Activated CD8-positive, alpha-beta memory T cell treated with anti-CD3 and anti-CD28 coated beads for 4 hours (primary cell): Measurements from ENCODE around the gene NELFCD.
"Not testable (repeated sequence)": the region's sequence is repeated elsewhere in the genome, so short reads cannot be mapped to it uniquely, and the experiment has no call there.

Experiments used
- DNase-seq, 2 donors: peaks; one replicate each; pipeline ENCODE4 v3.0.0-alpha.2; 2020; ENCODE audit warnings: low read depth in 2 of 2

NELFCD gene

DNA sequence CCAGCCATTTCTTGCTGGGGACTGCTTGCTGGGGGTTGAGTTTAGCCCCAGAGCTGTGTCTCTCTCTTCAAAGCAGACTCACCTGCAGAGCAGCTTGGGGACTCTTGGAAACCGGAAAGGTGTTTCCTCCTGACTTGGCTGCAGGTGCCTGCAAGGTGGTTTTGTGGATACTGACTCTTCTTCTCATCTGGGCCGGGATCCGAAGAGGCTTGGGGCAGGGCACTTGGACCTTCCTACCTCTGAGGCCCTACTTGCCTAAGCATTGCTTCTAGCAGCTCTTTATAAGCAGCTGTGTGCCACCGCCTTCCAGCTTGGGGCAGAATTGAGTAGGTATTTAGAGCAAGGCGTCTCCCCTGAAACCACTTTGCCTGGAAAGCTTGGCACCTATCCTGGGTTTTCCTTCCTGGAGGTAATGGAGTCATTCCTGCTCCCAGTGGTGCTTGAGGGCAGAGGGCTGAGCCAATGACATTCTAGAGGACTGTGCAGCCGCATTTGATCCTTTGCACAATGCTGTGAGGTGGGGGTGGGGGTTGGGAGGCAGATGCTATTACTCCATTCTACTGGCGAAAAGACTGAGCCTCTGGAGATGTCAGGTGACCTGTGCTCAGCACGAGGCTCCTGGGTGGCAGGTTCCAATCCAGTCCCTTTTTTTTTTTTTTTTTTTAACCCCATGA, 29.4 kb downstream of the NELFCD start:
- DNase-seq = no peak

DNA sequence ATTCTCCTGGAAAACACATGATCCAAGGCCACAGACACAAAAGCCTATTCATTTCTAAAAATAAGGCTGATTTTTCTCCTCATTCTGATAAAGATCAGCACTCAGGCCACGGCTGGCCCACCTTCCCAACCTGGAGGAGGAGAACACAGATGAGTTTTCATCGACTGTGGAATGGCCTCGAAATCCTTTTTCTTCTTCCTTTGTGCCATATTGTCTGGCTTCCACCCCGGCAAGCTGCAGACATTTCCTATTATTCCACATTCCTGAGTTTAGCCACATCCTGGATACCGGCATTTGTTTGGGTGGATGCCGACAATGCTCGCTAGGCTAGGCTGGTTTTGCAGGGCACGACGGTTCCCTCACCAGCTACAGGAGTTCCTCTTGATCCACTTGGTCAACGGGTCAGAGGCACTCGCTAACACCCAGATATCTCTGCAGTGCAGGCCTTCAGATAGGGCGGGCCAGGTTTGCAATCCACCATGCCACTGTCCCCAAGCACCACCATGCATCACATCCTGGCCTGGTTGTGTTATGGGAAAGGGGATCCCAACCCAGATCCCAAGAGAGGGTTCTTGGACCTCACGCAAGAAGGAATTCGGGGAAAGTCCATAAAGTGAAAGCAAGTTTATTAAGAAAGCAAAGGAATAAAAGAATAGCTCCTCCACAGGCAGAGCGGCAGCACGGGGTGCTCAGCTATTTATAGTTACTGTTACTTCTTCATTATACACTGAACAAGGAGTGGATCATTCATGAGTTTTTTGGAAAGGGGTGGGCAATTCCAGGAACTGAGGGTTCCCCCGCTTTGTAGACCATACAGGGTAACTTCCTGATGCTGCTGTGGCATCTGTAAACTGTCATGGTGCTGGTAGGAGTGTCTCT, 30.2 kb downstream of the NELFCD start:
- DNase-seq = no peak

DNA sequence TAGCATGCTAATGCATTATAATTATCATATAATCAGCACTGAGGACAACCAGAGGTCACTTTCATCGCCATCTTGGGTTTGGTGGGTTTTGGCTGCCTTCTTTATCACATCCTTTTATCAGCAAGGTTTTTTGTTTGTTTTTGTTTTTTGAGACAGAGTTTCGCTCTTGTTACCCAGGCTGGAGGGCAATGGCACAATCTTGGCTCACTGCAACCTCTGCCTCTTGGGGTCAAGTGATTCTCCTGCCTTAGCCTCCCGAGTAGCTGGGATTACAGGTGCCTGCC, 30.8 kb downstream of the NELFCD start:
- DNase-seq = not testable (repeated sequence)

DNA sequence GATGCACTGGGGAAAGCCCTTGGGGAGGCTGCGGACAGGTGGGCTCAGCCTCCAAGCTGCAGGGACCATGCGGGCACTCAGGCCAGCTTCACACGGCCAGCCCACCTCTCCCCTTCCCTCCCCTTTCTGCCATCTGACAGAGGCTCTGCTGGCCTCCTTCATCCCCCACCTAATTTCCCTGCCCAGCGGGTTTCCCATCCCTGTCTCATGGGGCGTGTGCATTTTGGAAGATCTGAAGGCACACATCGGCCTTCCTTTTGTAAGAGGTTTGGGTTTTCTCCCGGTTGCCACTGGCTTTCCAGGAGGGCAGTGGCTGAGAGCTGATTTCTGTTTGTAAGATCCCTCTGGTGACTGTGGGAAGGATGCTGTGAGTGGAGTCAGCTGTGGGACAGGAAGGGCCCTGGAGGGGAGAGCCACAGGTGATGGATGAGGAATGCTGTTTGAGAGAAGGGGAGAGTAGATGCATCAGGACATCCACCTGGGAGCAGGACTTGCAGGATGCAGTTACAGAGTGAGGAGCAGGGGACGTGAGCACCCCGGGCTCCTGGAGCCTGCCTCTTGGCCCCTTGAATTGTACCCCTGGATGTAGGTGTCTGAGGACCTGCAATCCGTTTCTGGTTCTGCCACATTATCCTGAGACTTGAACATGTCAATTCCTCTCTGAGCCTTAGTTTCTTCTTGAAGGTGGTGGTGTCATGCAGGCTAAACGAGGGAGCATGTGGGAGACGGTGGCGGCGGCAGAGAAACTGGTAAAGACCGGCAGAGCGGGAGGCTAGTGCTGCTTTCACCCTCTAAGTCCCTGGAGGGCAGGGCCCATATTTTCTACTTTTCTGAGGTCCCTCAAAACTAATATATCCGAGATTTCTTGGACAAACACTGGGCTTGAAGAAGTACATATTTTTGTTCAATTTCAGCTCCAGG, 32.2 kb downstream of the NELFCD start:
- no peak for DNase-seq

DNA sequence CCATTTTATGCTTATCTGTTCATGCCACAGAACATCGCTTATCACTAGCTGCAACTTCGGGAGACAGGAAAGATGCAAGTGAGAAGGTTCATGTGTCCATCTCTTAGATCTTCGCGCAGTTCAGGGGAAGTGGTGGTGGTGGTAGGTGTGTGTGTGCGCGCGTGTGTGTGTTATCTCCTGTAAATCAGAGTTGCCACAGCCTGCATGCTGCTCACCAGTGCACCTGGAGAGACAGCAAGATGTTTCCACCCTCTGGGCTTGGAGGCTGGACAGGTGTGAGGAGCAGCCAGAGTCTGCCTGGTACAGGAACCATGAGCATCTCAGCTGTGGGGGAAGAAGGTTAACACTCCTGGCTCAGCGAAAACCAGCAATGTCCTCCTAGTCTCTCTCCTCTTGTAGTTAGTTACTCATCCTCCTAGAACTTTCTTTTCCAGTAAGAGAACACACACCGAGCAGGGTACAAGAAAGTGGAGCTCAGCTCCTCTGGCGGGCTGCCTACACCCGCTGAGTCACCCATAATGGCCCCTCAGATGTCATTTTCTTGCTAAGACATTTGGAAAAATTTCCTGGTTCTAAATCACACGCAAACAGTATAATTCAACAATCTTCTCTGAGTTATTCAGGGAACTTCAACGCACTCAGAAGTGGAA, 33.0 kb downstream of the NELFCD start:
- no peak for DNase-seq

DNA sequence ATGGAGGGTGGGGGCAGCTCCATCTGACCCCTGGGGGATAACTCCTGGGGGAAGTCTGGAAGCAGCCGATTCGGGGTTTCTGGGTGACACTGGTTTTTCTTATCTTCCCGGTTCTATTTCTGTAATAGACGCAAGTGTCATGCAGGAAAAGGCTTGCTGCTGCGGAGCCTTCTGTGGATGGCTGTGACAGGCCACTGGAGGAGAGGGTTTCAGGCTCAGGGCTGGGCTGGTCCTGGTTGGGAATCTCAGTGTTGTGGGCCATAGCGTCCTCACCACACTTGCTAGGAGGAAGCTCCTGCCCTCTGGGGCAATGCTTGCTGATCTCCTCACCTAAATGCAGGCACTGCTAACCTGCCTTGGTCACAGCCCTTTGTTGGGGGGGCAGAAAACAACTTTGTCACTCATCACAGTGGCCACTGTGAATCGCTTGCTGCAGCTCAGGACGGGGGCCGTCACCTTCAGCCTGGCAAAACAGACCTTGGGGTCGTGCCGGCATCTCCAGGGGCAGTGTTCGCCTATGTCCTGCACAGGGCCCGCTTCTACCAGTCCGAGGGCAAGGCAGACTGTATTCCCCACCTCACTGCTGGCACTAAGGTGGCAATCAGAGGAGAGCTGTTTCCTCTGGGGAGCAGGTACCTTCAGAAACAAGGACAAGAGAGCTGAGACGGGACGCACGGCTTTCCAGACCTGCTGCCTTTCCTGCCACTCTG, 33.8 kb downstream of the NELFCD start:
- no peak for DNase-seq

DNA sequence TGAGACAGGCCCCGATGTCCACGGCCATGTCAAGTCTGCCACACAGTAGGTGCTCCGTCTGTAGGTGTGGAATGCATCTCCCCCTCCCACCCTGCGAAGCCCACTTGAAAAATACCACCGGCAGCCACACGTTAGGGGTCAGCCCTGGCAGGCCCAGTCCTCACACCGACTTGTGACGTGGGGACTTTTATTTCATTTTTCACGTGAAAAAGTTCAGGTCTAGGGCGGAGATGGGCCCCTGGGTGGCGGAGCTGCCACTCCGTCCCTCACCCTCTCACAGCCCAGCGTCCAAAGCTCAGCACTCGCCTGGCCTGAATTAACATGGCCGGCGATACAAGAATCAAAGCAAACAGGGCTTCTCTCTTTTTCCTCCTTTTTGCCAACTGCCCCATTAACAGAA, 34.4 kb downstream of the NELFCD start:
- DNase-seq = no peak

DNA sequence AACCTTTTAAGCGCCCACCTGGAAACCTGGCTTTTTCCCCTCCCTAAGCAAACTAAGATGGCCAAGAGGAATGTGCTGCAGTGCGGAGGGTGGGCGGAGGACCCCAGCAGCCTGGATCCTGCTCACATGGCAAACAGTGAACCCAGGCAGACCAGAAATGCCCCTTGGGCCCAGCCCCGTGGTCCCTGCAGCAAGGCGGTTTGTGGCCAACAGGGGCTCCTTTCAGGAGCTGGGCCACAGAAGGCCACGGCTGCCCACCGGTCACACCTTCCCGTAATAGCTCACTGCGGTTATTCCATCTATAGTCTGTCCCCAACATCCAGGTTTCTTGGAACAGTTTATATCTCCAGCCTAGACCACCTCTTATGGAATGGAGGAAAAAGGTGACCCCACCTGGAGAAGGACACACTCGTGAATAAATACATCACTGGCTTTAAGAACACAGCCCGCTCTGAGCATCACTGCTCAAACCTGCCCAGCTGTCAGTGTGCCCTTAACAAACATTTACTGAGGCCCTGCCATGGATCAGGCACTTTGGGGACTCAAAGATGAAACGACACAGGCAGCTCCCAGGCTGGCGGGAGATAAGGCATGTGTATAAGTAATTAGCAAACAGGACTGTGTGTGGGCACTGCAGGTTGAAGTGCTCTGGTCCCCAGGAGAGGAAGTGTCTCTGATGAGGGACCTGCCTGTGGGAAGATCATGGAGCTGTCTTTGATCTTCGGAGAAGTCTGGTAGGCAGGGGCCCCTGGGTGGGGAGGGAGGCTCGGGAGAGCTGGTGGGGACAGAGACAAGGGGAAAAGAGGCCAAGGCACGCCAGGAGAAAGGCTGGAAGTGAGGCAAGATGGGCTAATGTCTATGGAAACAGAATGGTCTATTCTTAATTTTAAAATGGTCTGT, 35.0 kb downstream of the NELFCD start:
- no peak for DNase-seq

DNA sequence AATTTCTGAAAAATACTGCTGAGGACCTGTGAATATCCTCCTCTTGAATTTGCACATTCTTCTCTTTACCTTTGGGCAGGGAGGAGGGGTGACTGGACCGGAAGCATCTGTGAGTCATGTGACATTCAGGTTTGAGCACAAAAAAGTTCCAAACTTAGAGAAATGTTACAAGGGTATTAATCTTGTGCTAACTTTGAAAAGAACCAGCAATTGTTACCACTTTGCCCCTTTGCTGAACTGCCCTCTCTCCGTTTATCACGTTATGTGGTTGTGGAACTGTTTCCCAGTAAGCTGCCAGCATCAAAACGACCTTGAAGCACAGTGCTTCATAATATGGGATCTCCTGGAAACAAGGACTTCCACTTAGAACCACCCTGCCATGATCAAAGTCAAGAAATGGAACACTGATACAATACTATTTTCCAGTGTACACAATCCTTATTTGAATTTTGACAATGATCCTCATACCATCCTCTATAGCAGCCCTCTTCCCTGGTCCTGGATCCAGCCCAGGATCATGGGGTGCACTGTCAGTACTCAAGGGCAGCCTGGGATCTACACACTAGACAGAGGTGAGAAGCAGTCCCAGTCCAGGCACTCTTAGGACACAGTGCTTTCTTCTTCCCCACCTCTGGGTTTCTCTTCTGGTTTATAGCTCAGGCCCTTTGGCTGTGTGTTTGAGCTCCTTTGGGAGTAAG, 35.9 kb downstream of the NELFCD start:
- DNase-seq = no peak

DNA sequence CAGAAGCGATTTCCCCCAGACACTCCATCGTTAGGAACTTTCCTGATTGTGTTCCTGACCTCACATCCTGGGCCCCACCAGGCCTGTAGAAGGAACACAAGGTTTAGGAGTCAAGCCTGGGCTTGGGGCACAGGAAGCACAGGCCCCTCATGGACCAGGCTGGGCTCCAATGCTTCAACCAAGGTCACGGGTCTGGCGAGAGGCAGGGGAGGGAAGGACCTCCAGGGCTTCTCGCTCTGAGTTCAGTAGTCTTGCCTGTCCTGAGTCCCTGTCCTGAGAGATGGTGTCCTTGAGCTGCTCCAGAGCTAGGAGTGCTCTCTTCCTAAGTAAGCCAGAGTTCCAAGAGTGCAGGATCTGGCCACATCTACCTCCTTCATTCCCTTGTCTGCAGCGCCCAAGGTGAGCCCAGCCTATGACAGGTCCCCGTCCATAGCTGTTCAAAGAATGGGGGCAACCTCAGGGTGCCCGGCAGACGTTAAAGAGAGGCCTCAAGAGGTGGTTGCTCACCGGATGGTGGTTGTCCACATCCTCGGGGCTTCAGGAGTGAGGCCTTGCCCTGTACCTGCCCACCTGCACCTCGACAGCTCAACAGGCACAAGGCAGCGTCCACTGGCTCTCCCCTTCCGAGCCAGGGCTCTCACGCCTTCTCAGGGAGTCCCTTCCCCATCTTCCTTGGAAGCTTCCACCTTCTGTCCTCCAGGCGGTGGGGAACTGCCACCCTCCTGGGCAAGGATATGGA, 36.6 kb downstream of the NELFCD start:
- DNase-seq = no peak

DNA sequence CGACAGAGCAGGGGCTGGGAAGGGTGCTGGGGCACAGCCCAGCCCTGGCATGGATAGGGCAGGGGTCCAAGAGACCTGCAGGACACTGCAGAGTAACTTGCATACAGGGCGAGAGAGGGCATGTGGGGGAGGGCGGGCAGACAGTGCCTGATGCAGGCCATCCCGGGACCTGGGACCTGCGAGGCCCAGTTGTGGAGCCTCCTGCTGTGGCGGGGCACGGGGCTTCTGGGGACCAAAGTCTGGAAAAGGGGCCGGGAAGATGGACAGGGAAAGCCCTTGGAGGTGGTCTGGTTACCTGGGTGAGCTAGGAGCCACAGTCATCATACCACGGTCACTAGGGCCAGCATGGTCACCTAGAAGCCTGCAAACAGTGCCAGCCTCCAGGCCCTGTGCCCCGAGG, 37.8 kb downstream of the NELFCD start:
- DNase-seq = no peak

DNA sequence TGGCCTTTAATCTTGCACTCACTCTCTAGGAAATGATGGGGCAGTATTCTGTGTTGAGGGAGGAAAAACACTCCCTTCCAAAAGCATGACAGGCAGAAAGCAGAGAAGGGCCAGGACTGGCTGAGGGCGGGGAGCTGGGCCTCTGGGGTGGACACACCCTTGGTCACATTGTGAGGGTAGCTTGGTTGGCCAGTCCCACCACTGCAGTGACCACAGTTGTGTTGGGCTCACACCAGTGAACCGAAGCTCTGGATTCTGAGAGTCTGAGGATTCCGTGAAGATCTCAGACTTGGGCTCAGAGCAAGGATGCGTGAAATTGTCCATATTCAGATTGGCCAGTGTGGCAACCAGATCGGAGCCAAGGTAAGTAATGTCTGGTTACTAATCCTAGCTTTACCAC, 38.2 kb downstream of the NELFCD start, which contains the start of gene TUBB1:
TUBB1 (plus strand) TSS at position 213 of the 400 bp plus-strand sequence; CDS start at position 307, 94 bp downstream.
- no peak for DNase-seq

DNA sequence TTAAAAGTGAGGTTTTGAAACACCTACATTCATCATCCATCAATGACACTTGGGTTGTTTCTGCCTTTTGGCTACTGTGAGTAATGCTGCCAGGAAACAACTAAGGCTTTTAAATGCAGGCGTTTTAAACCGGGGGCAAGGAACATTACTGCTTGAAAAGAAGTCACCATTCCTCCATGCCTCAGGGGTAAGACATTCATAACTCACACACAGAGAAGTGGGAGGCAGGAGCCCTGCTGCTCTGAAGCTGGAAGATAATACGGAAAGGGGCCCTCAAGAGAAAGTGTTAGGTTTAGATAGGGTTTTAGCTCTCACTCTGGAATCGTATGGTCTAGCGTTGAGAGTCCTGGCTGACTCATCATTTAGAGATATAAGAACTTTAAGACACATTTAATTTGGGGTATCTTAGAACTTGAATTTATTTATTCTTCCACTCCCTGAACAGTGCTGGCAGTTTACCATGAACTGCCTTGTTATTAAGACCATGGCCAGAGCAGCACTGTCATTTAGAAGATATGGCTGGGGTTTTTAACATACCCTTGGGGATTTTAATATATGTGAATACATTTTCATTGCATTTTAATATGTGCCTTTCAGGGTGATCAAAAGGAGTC, 40.0 kb downstream of the NELFCD start:
- DNase-seq = no peak

DNA sequence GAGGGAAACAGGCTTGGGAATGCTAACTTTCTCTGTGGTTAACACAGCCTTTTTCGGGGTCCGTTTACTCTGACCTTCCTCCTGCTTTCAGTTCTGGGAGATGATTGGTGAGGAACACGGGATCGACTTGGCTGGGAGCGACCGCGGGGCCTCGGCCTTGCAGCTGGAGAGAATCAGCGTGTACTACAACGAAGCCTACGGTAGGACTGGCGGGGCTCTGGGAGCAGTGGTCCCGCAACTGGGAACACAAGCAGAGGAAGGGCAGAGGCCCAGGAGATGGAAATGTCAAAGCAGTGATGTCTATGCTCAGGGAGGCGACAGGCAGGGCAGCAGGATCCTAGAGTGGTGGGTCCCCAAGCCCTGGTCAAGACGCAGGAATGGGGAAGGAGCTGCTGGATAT, 41.7 kb downstream of the NELFCD start:
- DNase-seq = no peak

DNA sequence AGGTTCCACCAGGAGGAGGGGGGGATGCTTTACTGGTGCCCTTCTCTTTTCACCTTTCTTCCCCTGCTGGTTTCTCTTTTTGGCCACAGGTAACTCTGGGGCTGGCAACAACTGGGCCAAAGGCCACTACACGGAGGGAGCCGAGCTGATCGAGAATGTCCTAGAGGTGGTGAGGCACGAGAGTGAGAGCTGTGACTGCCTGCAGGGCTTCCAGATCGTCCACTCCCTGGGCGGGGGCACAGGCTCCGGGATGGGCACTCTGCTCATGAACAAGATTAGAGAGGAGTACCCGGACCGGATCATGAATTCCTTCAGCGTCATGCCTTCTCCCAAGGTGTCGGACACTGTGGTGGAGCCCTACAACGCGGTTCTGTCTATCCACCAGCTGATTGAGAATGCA, 42.6 kb downstream of the NELFCD start:
- no peak for DNase-seq

DNA sequence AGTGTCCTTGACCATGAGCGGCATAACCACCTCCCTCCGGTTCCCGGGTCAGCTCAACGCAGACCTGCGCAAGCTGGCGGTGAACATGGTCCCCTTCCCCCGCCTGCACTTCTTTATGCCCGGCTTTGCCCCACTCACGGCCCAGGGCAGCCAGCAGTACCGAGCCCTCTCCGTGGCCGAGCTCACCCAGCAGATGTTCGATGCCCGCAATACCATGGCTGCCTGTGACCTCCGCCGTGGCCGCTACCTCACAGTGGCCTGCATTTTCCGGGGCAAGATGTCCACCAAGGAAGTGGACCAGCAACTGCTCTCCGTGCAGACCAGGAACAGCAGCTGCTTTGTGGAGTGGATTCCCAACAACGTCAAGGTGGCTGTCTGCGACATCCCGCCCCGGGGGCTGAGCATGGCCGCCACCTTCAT, 43.1 kb downstream of the NELFCD start:
- no peak for DNase-seq

DNA sequence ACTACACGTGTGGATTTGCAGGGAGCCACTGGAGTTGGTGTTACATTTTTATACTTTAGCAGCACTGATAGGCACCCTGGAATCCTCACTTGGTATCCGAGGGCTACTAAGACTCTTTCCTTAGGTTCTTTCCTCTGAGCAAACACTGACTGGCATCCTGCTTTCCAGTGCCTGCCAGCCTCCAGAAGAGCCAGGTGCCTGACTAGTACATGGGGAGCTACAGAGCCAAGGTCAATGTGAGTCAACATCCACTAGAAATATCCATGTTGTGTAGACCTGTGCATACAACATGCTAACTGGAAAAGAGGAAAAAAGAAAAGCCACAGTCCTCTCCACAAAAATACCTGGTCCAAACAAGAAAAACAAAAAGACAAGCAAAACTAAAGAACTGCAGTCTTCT, 44.0 kb downstream of the NELFCD start:
- DNase-seq = no peak

DNA sequence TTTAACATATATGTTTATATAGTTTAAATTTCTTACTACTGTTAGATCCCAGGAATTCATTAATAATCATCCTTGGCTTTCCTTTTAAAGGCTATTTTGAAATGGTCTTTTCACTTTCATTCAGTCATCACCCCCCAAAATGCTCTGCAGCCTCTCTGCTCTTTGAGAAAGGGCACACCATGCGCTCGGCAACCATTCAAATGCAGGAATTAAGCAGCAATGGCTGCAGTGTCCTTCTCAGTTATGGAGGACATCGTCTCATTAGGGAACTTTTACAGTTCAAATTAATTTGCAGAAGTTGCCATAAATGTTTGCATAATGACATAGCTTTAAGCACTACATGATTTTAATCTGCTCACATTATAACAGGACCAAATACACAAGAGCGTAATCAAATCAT, 44.5 kb downstream of the NELFCD start:
- DNase-seq = no peak
